A549 (cell line): ENCODE measurements around the gene TYW1B.
"Not testable (repeated sequence)": the region's sequence is repeated elsewhere in the genome, so short reads cannot be mapped to it uniquely, and the experiment has no call there.

Experiments used
- CTCF ChIP-seq: fragments of >200 bp; sonication (Bioruptor Twin); formaldehyde crosslinking; IDR thresholded peaks from 3 replicates; pipeline ENCODE4 v1.5.1; 2016
- FOSL2 ChIP-seq, 2 experiments: fragments of 450-650 bp in 1 of 2; fragments of >200 bp in 1 of 2; sonication (Bioruptor Twin) in 1 of 2; formaldehyde crosslinking; IDR thresholded peaks; 2 replicates each; pipeline versions ENCODE4 v1.5.0 to v1.6.1; 2016 to 2020; ENCODE audit warnings: mild to moderate bottlenecking in 1 of 2, moderate library complexity in 1 of 2
- MAX ChIP-seq: IDR thresholded peaks from 2 replicates; pipeline ENCODE4 v1.6.1; 2012
- POLR2A ChIP-seq: IDR thresholded peaks from 2 replicates; pipeline ENCODE4 v1.6.1; 2012; ENCODE audit warnings: mild to moderate bottlenecking, low read length
- RFX5 ChIP-seq: fragments of 450-650 bp; IDR thresholded peaks from 2 replicates; pipeline ENCODE4 v1.7.1; 2014; ENCODE audit warnings: antibody characterized with exemption, mild to moderate bottlenecking, moderate library complexity

GRCh38 chr7:72555238-72555637, 272.8 kb downstream of the TYW1B start:
- not testable (repeated sequence) for TF ChIP-seq CTCF; POLR2A; MAX; FOSL2 (IDR thresholded peaks at IDR 0.05); FOSL2 (CRISPR knock-in tag; IDR thresholded peaks at IDR 0.05); RFX5
